Measurements from ENCODE around the gene MSI2. TPM values are rescaled to one million over a fixed set of nuclear protein-coding genes. Genes with fewer than 3 reads are reported as not detected.

Gene MSI2
- total RNA-seq, 2 experiments from 2014 or later = 131 to 164 TPM

DNA sequence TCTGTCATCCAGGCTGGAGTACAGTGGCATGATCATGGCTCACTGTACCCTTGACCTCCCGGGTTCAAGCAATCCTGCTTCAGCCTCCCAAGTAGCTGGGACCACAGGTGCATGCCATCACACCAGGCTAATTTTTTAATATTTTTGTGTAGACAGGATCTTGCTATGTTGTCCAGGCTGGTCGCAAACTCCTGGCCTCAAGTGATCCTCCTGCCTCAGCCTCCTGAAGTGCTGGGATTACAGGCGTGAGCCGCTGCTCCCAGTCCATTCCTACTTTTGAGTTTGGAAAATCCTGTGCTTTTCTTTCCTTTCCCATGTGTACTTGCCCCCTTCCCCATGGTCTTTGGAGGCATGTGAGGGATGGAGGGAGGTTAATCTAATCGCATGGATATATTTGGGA lies 60.0 kb downstream of the MSI2 start:
- BruUV-seq (replicated peaks) = no TSS peak
- no peak overlapping the region for H2AFZ ChIP-seq (ENCODE audit: low read length)
- peaks cover 38% of the 10 kb centered on the region for H3K36me3 ChIP-seq (ENCODE audit: insufficient read depth, low read length)
- intact Hi-C loops (cut with micrococcal nuclease; ENCODE audit: unreplicated experiment) = no loop called here
- H3K4me1 ChIP-seq (ENCODE audit: insufficient read depth, low read length, poor library complexity, severe bottlenecking) = peaks cover 7% of the 10 kb centered on the region
- no peaks in the 10 kb centered on the region for H3K9me3 ChIP-seq (ENCODE audit: low read length)
- POLR2A ChIA-PET = no interaction called here
- H3K79me2 ChIP-seq (ENCODE audit: insufficient read depth, low read depth, low read length) = no peaks in the 10 kb centered on the region
- CTCF ChIA-PET (ENCODE audit: unreplicated experiment) = no interaction called here
- H3K4me3 ChIP-seq (ENCODE audit: low read depth, low read length, poor library complexity, severe bottlenecking) = no peak overlapping the region
- DNase-seq (ENCODE audit: low spot score) = no peak
- TF ChIP-seq EZH2phosphoT487 (IDR thresholded peaks at IDR 0.05; ENCODE audit: borderline replicate concordance, low read depth, low read length) (no peak), CTCF (conservative IDR thresholded peaks at IDR 0.05; ENCODE audit: low read length) (no peak)
- no peaks in the 10 kb centered on the region for H3K9me2 ChIP-seq (ENCODE audit: insufficient read depth, low read length)
- no peak overlapping the region for H3K27ac ChIP-seq (ENCODE audit: low read depth, low read length, poor library complexity, severe bottlenecking)
- no peak overlapping the region for H3K4me2 ChIP-seq (ENCODE audit: low read length)
- H4K20me1 ChIP-seq (ENCODE audit: insufficient read depth, low read length) = no peaks in the 10 kb centered on the region

GRCh38 chr17:57317079-57317478 lies 60.8 kb downstream of the MSI2 start:
- ChIA-PET CTCF (ENCODE audit: unreplicated experiment) (no interaction called here), POLR2A (no interaction called here)
- TF ChIP-seq EZH2phosphoT487 (IDR thresholded peaks at IDR 0.05; ENCODE audit: borderline replicate concordance, low read depth, low read length) (no peak), CTCF (conservative IDR thresholded peaks at IDR 0.05; ENCODE audit: low read length) (no peak)
- H3K4me3 ChIP-seq (ENCODE audit: low read depth, low read length, poor library complexity, severe bottlenecking) = no peak overlapping the region
- H3K9me2 ChIP-seq (ENCODE audit: insufficient read depth, low read length) = no peaks in the 10 kb centered on the region
- H3K36me3 ChIP-seq (ENCODE audit: insufficient read depth, low read length) = peaks cover 32% of the 10 kb centered on the region
- H3K79me2 ChIP-seq (ENCODE audit: insufficient read depth, low read depth, low read length) = no peaks in the 10 kb centered on the region
- H2AFZ ChIP-seq (ENCODE audit: low read length) = no peak overlapping the region
- H3K9me3 ChIP-seq (ENCODE audit: low read length) = no peaks in the 10 kb centered on the region
- intact Hi-C loops (cut with micrococcal nuclease; ENCODE audit: unreplicated experiment) = no loop called here
- no peak overlapping the region for H3K4me2 ChIP-seq (ENCODE audit: low read length)
- no TSS peak for BruUV-seq (replicated peaks)
- no peaks in the 10 kb centered on the region for H4K20me1 ChIP-seq (ENCODE audit: insufficient read depth, low read length)
- no peak overlapping the region for H3K27ac ChIP-seq (ENCODE audit: low read depth, low read length, poor library complexity, severe bottlenecking)
- DNase-seq (ENCODE audit: low spot score) = no peak
- peaks cover 7% of the 10 kb centered on the region for H3K4me1 ChIP-seq (ENCODE audit: insufficient read depth, low read length, poor library complexity, severe bottlenecking)

- Histone ChIP-seq H4K20me1 (ENCODE audit: insufficient read depth, low read length) (no peaks in the 10 kb centered on the region), H3K4me2 (ENCODE audit: low read length) (no peak overlapping the region), H3K27ac (ENCODE audit: low read depth, low read length, poor library complexity, severe bottlenecking) (no peak overlapping the region), H3K4me1 (ENCODE audit: insufficient read depth, low read length, poor library complexity, severe bottlenecking) (no peaks in the 10 kb centered on the region), H3K36me3 (ENCODE audit: insufficient read depth, low read length) (peaks cover 22% of the 10 kb centered on the region; the same call in 1 of the 2 replicates), H3K79me2 (ENCODE audit: insufficient read depth, low read depth, low read length) (no peaks in the 10 kb centered on the region), H3K9me2 (ENCODE audit: insufficient read depth, low read length) (no peaks in the 10 kb centered on the region), H3K4me3 (ENCODE audit: low read depth, low read length, poor library complexity, severe bottlenecking) (no peak overlapping the region), H2AFZ (ENCODE audit: low read length) (no peak overlapping the region), H3K9me3 (ENCODE audit: low read length) (no peaks in the 10 kb centered on the region)
- no peak for DNase-seq (ENCODE audit: low spot score)
- ChIA-PET POLR2A (interaction anchor here (0.6 kb wide), 1 partner anchor 61 kb away, joined by 4 read pairs; no protein-coding TSS in a partner anchor), CTCF (ENCODE audit: unreplicated experiment) (no interaction called here)
- TF ChIP-seq CTCF (conservative IDR thresholded peaks at IDR 0.05; ENCODE audit: low read length) = no peak
- TF ChIP-seq EZH2phosphoT487 (IDR thresholded peaks at IDR 0.05; ENCODE audit: borderline replicate concordance, low read depth, low read length) = no peak
- intact Hi-C loops (cut with micrococcal nuclease; ENCODE audit: unreplicated experiment) = no loop called here
- no TSS peak for BruUV-seq (replicated peaks)
Measured at GRCh38 chr17:57318913-57319312, 62.6 kb downstream of the MSI2 start.
